GM19452 (cell line): ENCODE data around the gene STRAP.
"Not testable (repeated sequence)": the region's sequence is repeated elsewhere in the genome, so short reads cannot be mapped to it uniquely, and the experiment has no call there.

Experiments
- ATAC-seq: cut with Tn5 transposase; IDR thresholded peaks from one replicate; pipeline ENCODE4 v1.9.1; 2021; ENCODE audit not compliant: unreplicated experiment

STRAP gene

DNA sequence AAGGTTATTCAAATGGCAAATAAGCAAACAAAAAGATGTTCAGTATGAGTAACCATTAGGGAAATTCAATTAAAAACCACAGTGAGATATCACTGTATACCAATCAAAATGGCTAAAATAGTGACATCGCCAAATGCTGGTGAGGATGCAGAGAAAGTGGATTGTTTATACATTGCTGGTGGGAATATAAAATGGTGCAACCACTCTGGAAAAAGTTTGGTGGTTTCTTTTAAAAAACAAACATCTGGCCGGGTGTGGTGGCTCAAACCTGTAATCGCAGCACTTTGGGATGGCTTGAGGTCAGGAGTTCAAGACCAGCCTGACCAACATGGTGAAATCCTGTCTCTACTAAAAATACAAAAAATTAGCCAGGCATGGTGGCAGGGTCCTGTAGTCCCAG is 14.0 kb upstream of the STRAP start:
- no peak for ATAC-seq

GRCh38 chr12:15873556-15873955 is 8.6 kb upstream of the STRAP start:
- no peak for ATAC-seq

DNA sequence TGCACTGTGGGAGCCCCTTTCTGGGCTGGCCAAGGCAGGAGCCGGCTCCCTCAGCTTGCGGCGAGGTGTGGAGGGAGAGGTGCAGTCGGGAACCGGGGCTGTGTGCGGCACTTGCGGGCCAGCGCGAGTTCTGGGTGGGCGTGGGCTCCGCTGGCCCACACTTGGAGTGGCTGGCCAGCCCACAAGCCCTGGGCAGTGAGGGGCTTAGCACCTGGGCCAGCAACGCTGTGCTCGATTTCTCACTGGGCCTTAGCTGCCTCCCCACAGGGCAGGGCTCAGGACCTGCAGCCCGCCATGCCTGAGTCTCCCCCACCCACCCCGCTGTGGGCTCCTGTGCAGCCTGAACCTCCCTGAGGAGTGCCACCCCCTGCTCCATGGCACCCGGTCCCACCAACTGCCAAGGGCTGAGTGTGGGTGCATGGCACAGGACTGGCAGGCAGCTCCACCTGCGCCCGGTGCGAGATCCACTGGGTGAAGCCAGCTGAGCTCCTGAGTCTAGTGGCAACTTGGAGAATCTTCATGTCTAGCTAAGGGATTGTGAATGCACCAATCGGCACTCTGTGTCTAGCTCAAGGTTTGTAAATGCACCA is 7.5 kb upstream of the STRAP start:
- ATAC-seq, result not testable (repeated sequence)

GRCh38 chr12:15875863-15876262 is 6.3 kb upstream of the STRAP start:
- ATAC-seq, result no peak

- no peak for ATAC-seq
Measured at GRCh38 chr12:15879413-15879812, 2.8 kb upstream of the STRAP start.

GRCh38 chr12:15880721-15881120 is 1.5 kb upstream of the STRAP start:
- no peak for ATAC-seq

DNA sequence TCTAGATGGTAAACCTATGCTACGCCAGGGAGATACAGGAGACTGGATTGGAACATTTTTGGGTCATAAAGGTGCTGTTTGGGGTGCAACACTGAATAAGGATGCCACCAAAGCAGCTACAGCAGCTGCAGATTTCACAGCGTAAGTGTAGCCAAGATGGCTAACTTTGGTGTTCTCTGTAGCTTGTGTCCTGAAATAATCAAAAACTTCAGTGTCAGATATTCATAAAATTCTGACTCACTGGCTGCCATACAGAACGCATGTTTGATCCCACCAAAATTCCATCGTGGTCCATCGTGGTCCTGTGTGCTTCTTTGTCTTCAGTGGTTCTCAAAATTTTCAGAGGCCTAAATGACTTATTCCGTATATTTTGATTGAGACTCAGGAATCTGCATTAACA is 1.3 kb downstream of the STRAP start:
- no peak for ATAC-seq

GRCh38 chr12:15886372-15887042 is 4.3 kb downstream of the STRAP start:
- ATAC-seq, result no peak

DNA sequence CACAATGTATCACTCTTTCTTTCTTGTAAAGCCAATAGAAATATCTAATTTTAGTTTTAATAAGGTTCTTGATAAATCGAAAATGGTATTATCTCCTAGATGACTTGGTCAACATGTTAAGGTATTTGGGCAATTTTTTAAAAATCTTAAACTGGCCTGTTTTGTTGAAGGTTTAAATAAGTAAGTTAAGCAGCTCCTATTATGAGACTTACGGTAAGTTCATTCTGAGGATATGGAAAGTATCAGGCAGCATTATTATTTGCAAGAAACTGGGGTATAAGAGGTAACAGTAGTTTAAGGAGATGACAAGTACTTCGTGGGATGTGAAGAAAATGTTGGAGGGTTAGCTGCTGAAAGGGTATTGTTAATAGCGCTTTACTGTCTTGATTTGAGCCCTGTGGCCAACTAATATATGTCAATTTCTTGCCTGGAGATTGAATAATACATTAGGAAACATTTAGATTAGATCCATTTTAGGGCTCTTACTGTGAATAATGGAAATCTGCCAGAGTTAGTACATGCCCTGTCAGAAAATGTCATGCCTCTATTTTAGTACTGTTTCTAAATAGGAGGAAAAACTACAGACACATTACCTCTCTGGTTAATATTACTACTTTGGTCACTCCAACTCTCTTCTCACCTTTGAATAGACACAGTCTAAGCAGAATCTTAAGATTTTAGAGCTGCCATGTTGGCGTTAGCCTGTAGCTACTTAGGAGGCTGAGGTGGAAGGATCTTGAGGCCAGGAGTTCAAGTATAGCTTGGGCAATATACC is 5.0 kb downstream of the STRAP start:
- ATAC-seq, result no peak

GRCh38 chr12:15892645-15893259 is 10.6 kb downstream of the STRAP start:
- ATAC-seq, result no peak

GRCh38 chr12:15893260-15893659 is 11.1 kb downstream of the STRAP start:
- ATAC-seq, result no peak

- no peak for ATAC-seq
Measured at GRCh38 chr12:15896867-15897266, 14.7 kb downstream of the STRAP start.

GRCh38 chr12:15897433-15897832 is 15.2 kb downstream of the STRAP start:
- ATAC-seq, result no peak

DNA sequence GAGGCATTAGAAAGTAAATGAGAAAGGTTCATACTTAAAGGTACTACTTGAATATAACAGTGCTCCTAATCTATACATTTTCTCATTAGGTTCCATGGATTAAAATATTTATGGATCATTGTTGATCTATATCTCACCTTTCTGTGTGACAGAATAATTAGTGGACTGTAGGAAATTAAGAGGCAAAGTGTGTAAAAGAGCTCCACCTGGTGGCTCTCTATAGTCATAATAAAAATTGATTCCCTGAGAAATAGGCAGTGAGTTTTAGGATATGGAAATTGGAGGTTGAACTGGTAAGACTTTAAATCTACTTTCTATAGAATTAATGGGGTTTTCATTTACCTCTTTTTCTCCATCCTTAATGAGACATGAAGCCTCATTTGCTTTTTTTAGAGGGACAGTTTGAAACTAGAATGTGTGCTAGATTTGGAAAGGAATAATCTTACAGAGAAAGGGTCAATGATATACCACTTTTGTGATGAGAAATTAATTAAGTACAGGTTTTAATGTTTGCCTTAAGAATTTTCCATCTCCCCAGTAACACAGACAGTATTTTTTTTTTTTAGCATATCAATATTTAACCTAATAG is 17.2 kb downstream of the STRAP start:
- no peak for ATAC-seq

- no peak for ATAC-seq
Measured at GRCh38 chr12:15904378-15904920, 22.3 kb downstream of the STRAP start.

GRCh38 chr12:15910468-15910863 is 28.3 kb downstream of the STRAP start:
- ATAC-seq, result no peak

- ATAC-seq, result peak; percentile 93
Measured at GRCh38 chr12:15910864-15911721, 28.9 kb downstream of the STRAP start, which contains the start of gene DERA. Gene DERA, plus strand, starts transcription at chr12:15911332. Its CDS starts 52 bp downstream, at chr12:15911384.

DNA sequence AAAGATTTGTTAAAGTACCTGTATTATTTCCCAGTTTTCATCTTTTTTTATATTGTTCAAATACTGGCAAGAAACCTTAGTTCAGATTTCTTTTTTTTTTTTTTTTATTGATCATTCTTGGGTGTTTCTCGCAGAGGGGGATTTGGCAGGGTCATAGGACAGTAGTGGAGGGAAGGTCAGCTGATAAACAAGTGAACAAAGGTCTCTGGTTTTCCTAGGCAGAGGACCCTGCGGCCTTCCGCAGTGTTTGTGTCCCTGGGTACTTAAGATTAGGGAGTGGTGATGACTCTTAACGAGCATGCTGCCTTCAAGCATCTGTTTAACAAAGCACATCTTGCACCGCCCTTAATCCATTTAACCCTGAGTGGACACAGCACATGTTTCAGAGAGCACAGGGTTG is 29.7 kb downstream of the STRAP start:
- not testable (repeated sequence) for ATAC-seq

GRCh38 chr12:15914131-15914530 is 31.9 kb downstream of the STRAP start:
- ATAC-seq, result not testable (repeated sequence)

- ATAC-seq, result no peak
Measured at GRCh38 chr12:15918066-15918465, 35.9 kb downstream of the STRAP start.
